MM.1S (cell line): ENCODE results near the gene STON2.

Experiments
- CTCF ChIP-seq: fragments of 300-600 bp; sonication (generic); IDR thresholded peaks from 2 replicates; pipeline ENCODE4 v1.5.1; 2016; ENCODE audit warnings: antibody characterized with exemption, low read length, mixed read lengths
- EZH2 ChIP-seq: fragments of 300-600 bp; sonication (generic); optimal IDR thresholded peaks from 2 replicates; pipeline ENCODE3; 2017; ENCODE audit warnings: low read depth, mild to moderate bottlenecking, antibody characterized with exemption, low read length, mixed read lengths
- EZH2phosphoT487 ChIP-seq: fragments of 300-600 bp; sonication (generic); IDR thresholded peaks from 2 replicates; pipeline ENCODE4 v1.6.1; 2018; ENCODE audit warnings: antibody characterized with exemption, low read length

GRCh38 chr14:81332725-81333124 is 67.4 kb downstream of the STON2 start:
- no peak for TF ChIP-seq EZH2
- TF ChIP-seq CTCF, result no peak
- no peak for TF ChIP-seq EZH2phosphoT487
